HG03575 (cell line): ENCODE results near the gene RHOD.

Experiments
- ATAC-seq: cut with Tn5 transposase; IDR thresholded peaks from one replicate; pipeline ENCODE4 v1.9.1; 2021; ENCODE audit not compliant: unreplicated experiment, insufficient number of reproducible peaks, low FRiP score; ENCODE audit errors: extremely low read depth

The RHOD gene

DNA sequence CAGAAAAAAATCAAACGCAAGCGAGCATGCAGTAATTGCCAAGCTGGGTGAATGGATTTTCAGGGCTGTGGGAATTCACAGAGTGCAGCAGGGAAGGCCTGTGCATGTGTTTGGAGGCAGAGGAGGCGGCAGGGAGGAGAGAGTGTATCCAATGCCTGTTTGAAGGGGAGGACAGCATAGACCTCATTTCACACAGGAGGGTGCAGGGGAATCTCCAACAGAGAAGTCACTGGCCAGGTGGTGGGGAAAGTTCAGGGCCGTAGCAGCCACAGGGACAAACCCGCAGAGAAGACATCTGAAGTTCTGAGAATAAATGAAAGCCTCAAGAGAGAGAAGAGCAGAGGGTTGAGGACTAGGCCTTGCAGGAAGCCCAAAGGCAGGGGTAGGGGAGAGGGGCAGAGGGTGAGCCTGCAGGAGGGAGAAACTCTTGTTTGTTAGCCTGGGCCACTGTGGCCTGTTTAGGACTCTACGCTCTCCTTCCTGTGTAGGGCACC lies 43.2 kb downstream of the RHOD start:
- no peak for ATAC-seq

DNA sequence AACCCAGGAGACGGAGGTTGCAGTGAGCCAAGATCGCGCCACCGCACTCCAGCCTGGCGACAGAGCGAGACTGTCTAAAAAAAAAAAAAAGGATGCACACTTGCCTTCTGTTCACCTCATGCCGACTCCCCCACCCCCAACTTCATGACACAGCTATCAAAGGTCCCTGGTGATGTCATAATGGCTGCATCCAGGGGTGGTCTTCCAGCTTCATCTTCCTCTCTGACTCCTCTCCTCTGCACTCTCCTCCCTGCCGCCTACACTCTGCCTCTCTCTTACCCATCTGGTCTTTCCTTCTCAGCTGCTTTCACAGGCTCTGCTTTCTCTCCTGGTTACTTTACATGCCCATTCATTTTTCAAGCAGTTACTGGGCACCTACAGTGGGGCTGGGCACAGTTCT lies 46.0 kb downstream of the RHOD start:
- ATAC-seq: no peak

DNA sequence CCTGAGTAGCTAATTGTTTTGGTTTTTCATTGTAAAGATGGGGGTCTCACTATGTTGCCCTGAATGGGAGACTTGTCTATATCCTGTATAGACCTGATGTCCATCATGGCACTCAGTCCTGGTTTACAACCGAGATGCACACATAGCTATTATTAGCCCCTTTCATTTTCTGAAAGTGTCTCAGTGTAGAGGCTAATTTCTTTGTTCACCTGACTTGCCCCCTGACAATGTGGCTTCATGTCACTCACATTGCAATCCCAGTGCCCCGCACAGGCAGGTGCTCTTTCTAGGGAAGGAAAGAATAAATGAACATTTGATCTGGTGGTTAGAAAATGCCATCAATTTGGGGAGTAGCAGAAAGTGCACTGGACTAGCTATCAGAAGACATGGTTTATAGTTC lies 49.3 kb downstream of the RHOD start:
- ATAC-seq: no peak

DNA sequence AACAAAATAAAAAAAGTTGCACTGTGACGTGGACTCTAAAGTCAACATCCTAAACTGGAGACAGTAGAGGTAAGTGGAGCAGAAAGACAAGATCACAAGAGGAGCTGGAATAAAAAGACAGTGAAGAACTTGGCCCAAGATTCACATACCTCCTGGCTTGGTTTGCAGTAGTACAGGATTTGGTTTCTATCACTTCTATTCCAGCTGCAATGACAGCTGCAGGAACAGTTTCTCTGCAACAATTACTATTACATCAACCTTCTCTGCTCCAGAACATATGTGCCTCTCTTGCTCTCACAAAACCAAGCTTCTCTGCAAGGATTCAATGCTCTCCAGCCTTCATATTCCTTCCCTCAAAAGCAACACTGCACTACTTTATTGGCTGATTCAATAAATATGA lies 54.6 kb downstream of the RHOD start:
- no peak for ATAC-seq

DNA sequence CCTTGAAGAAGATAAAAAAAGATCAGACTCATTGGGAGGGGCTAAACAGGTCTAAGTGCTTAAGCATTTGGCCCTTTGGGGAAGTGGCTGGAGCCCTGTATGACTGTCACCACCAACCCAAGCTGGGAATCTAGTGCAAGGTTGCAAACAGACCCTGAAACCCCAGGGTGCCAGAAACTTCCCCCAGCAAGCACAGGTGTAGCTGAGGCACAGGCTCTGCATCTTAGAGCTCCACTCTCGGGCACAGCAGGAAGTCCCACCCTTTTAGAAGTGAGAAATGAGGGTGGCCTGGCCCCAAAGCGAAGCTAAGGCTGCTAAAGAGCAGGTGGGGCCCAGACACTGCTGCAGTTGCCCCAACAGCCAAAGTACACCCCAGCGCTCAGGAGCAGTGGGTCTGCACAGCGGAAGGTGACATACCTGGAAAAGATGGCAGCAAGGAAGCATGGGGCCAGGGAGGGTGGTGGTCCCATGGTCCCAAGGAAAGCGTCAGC lies 56.6 kb downstream of the RHOD start:
- no peak for ATAC-seq

DNA sequence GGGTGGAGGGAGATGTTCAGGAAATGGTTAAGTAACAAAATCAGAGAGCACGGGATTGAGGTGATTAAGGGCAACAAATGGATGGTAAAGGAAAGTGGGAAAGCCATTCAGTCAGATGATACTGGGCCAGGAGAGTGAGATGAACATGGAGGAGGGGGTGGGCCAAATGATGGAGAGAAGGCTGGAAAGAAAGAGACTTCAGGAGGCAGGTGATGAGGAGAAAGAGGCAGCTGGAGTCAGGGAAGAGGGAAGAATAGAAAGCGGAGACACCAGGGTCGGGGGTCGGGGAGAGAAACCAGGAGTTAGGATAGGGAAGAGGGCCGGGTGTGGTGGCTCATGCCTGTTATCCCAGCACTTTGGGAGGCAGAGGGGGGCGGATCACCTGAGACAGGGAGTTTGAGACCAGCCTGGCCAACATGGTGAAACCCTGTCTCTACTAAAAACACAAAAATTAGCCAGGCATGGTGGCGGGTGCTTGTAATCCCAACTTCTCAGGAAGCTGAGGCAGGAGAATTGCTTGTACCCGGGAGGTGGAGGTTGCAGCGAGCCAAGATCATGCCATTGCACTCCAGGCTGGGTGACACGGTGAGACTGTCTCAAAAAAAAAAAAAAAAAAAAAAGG lies 57.7 kb downstream of the RHOD start:
- no peak for ATAC-seq

DNA sequence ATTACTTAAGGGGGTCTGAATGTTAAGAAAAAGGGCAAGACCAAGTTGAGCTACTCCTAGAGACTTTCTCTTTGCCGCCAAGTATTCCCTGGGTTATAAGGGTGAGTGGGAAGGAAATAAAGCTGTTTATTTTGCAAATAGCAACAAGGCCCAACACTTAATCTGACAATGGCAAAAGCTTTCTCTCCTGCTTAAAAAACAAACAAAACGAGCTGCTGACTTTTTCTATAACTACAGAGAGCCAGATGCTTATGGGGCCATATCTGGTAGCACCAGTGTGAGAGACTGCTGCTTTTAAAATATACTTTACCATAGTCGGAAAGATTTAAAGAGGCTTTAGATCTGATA lies 60.1 kb downstream of the RHOD start:
- ATAC-seq: no peak

DNA sequence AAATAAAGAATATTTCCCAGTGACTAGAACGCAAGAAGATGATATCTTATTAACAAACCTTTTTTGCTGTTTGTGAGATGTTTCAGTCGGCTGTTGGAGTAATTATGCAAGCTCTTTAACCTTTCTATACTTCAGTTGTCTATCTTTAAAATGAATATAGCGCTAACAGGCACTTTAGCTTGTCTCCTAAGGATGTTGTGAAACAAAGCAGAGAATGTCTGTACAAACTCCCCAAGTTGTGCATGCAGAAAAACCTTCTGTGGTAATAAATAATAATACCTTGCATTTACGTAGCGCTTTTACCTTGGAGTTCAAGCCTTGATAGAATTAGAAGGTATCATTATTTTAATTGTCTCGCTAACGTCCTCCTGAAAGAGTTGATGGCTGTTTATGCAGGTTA lies 60.5 kb downstream of the RHOD start:
- ATAC-seq: no peak

DNA sequence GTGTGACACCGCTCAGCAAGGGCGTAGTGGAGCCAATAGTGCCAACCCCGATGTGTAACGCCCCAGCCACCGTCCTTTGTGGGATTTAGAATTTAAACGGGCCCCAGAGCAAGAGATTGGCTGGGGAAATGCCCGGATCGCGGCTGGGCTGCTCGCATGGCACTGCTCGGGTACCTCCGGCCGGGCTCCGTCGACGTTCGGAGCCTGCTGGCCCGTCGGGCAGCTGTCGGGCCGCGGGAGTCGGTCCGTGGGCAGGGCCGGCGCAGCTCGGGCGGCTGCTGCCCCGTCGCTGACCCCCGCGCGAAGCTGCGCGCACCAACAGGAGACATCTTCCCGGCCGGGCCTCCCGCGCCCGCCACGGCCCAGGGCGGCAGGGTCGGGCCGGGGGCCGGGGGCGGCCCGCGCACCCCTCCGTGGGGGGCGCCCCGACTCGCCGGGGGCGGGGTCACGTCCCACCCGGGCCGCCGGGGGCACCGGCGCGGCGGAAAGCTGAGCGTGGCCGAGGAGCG lies 61.1 kb downstream of the RHOD start:
- no peak for ATAC-seq

DNA sequence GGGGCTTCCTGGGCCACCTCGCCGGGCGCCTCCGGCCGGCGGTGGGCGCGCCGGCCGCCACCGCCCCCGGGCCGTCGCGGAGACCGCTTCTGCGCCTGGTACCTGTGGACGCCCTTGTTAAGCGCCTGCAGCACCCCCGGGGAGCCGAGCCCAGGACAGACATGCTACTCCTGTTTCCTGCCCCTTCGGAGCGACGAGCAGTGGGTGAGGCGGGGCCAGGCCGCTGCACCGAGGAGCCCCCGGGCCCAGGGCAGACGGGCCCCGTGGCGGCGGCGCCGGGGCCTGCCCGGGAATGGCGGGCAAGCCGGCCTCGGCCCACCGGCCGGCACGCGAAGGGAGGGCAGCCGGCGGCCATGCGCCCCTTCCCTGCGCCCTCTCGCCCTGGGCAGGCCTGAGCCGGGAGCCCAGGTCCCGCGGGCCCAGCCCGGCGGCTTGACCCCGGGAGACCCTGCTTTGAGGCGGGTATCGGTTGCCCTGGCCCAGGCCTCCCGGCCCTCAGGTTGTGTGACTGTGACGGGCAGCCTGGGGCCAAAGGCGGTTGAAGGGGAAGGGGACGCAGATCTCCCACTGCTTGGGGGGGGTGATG lies 61.6 kb downstream of the RHOD start:
- no peak for ATAC-seq

DNA sequence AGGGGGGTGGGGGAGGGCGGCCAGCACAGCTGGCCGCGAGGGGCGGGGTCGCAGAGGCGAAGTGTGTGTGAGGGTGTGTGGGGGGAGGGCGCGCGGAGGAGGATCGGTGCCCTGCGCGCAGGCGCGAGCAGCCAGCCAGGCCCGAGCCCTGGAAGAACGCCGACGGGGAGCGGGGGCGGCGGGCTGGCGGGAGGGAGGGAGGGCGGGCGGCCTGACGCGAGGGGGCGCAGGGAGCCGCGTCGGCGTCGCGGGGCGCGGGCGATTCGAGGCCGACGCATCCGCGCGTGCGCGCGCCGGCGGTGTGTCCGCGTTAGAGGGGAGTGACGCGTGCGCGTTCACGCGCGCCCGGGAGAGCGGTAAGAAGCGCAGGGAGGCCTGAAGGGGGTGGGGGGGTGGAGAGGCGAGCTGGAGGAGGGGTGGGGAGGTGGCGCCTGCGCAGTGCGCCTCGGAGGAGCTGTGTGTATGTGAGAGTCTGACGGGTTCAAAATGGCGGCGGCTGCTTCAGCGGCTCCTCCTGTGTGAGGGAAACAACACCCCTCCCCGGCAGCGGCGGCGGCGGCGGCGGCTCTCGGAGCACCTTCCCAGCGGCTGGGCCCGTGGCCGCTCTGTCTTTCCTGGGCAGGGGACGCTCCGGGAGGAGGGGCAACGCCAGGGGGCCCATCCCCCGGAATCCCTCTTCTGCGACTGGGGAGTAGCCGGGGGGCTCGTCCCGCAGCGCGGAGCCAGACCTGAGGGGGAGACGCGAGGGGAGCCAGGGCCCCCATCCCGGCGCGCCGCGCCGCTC lies 62.3 kb downstream of the RHOD start, which contains the start of gene KDM2A:
KDM2A (plus strand) TSS at position 463 of the 784 bp plus-strand sequence. CDS start 2,054 bp downstream, outside the sequence.
- no peak for ATAC-seq

DNA sequence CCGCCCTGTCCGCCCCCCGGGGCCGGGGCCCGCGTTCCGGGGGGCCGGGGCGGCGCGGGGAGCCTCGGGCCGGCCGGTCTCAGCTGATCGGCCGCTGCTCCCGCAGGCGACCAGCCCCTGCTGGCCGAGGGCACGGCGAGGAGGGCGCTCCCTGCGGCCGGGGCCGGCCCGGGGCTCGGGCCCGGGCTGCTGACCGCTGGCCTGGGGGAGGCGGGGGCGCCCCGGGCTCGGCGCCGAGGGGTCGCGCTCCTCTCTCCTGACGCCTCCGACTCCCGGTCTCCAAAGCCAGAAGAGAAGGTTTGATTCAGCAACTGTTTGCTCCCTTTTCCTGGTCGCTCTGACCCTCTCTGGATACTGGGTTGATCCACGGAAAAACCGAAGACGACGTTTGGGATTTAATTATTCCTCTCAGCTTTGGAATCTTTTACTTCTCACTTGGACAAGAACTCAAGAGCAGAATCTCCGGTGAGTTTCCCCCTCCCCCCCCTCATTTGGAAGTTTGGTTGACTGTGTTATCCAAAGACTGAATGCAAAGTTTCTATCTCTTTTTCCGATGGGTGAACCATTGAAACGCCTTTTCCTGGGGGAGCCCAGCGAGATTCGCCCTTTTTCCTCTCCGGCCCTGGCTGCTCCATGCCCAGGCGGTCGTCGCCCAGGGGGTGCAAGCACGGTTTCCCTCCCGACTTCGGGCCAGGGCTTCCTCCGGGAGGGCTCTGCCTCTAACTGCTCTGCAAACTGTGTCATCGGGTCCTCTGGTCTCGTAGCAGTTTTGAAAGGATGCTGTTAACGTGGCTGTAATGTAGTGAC lies 63.1 kb downstream of the RHOD start:
- ATAC-seq: no peak

DNA sequence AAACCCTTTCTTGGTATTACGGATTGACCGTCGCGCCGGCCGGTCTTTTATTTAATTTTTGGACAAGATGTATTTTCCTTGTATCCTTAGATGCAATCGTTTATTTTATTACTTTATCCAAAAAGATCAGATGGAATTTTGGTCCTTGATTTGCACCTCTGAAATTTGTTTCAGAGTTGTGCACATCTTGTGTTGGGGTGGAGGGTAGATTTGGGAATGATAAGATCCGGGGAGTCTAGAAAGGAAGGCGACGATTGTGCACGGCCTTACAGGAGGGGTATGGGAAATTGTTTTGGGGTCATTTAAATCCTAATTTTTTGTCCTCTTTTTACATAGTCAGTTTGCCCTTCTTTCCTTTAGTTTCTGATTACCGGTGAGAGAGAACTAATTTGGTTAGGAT lies 63.8 kb downstream of the RHOD start:
- no peak for ATAC-seq

DNA sequence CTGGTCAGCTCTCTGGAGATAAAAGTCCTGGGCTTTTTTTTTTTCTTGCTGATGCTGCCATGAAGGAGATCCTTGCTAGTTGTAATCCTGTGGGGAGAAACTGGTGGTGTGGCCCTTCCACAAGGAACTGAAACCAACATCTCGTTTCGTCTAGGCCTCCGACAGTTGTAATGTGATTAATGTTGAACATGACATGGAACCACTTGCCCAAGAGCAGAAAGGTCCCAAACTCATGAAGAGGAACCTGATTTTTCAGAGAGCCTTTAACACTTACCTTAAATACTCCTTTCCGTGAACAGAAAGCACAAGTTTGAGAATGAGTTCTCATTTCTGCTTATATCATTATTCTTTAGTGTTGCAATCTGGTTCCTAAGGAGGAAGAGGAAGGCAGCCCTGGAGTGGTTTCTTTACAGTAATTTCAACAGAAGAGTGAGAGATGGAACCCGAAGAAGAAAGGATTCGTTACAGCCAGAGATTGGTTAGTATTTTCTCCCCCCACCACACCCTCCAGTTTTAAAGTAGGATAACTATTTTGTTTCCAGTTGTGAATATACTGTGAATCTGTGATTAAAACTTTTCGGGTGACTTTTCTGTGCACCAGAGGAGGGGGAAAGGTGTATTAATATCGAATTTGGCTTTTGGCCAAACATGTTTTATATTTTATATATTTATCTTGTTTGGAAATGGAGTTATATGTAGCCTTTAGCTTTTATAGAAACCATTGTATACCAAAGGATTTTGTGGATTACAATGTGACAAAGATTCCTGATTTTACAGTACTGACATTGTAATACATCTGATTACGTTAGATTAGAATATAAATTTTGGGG lies 64.4 kb downstream of the RHOD start:
- ATAC-seq: no peak
